NCI-H1694 treated with DMSO at 0.1 percent for 48 hours (cell line): ENCODE measurements around the gene P2RY10.
"Not testable (repeated sequence)": the region's sequence is repeated elsewhere in the genome, so short reads cannot be mapped to it uniquely, and the experiment has no call there.

ENCODE experiments used
- DNase-seq: peaks from one replicate; lab custom pipeline; 2025; lab: John Stamatoyannopoulos, UW

The P2RY10 gene

GRCh38 chrX:78945186-78945912, at the start of gene P2RY10:
TSS of gene P2RY10 (plus strand) at chrX:78945391. CDS start at chrX:78960521, 15,130 bp downstream.
- no peak for DNase-seq

- DNase-seq = no peak
These were observed 22.4 kb upstream of the P2RY10 start for GRCh38 chrX:78922754-78923153.

GRCh38 chrX:78923198-78924015, 21.8 kb upstream of the P2RY10 start:
- DNase-seq = no peak

- DNase-seq = no peak
These were observed 13.4 kb upstream of the P2RY10 start for GRCh38 chrX:78931814-78932213.

GRCh38 chrX:78934866-78935265, 10.3 kb upstream of the P2RY10 start:
- no peak for DNase-seq

- no peak for DNase-seq
These were observed 840 bp upstream of the P2RY10 start for GRCh38 chrX:78944351-78944750.

GRCh38 chrX:78946178-78946931, 1.2 kb downstream of the P2RY10 start:
- no peak for DNase-seq

- no peak for DNase-seq
These were observed 5.0 kb downstream of the P2RY10 start for GRCh38 chrX:78950009-78950835.

GRCh38 chrX:78957049-78957767, 12.0 kb downstream of the P2RY10 start:
- DNase-seq = no peak

GRCh38 chrX:78957768-78958130, 12.6 kb downstream of the P2RY10 start:
- DNase-seq = no peak

GRCh38 chrX:78958419-78959116, 13.4 kb downstream of the P2RY10 start:
- no peak for DNase-seq

- no peak for DNase-seq
These were observed 15.7 kb downstream of the P2RY10 start for GRCh38 chrX:78960888-78961287.

GRCh38 chrX:78964598-78964997, 19.4 kb downstream of the P2RY10 start:
- DNase-seq = no peak

- no peak for DNase-seq
These were observed 34.7 kb downstream of the P2RY10 start for GRCh38 chrX:78979789-78980464.

- no peak for DNase-seq
These were observed 44.2 kb downstream of the P2RY10 start for GRCh38 chrX:78989349-78989748.

GRCh38 chrX:78997870-78998558, 52.8 kb downstream of the P2RY10 start:
- DNase-seq = no peak

- not testable (repeated sequence) for DNase-seq
These were observed 62.3 kb downstream of the P2RY10 start for GRCh38 chrX:79007540-79007939.
